H1 (cell line): ENCODE data around the gene KHDRBS1. TPM values are rescaled to one million over a fixed set of nuclear protein-coding genes. Genes with fewer than 3 reads are reported as not detected.

Experiments used
- CTCF ChIA-PET: fragments of 300-600 bp; sonication (Branson Sonifier 250); formaldehyde crosslinking; loops from one replicate; lab custom pipeline; 2021; ENCODE audit not compliant: partially characterized antibody; lab: Charles Lee
- POLR2A ChIA-PET: fragments of 300-600 bp; sonication (Branson Sonifier 250); formaldehyde crosslinking; loops from one replicate; lab custom pipeline; 2021; ENCODE audit warnings: inconsistent platforms; ENCODE audit not compliant: partially characterized antibody; lab: Charles Lee
- DNase-seq, 2 experiments: peaks; one replicate each; pipeline versions ENCODE4 v3.0.0 to v3.0.0-alpha.2; 2010 to 2022; ENCODE audit warnings: low spot score in 2 of 2, low read depth in 1 of 2, mixed read lengths in 1 of 2
- FAIRE-seq: peaks from 2 replicates; lab custom pipeline; 2011; peaks lifted over from hg19 to GRCh38; lab: Jason Lieb, UNC
- H2AFZ ChIP-seq: 2 replicates; pipeline ENCODE4 v1.8.1; 2012; ENCODE audit warnings: low read length, inconsistent platforms
- H2AK5ac ChIP-seq: 2 replicates; pipeline ENCODE4 v1.6.1; 2013; ENCODE audit warnings: low read depth, low read length
- H2BK120ac ChIP-seq: replicated peaks from 2 replicates; pipeline ENCODE3; 2013; ENCODE audit warnings: low read depth, low read length, inconsistent platforms
- H2BK12ac ChIP-seq: 2 replicates; pipeline ENCODE4 v1.6.1; 2013; ENCODE audit warnings: low read depth, low read length
- H2BK15ac ChIP-seq: 2 replicates; pipeline ENCODE4 v1.6.1; 2013; ENCODE audit warnings: low read length
- H2BK20ac ChIP-seq: 2 replicates; pipeline ENCODE4 v1.6.1; 2013; ENCODE audit warnings: low read length
- H2BK5ac ChIP-seq: 2 replicates; pipeline ENCODE4 v1.6.1; 2013; ENCODE audit warnings: low read depth, low read length
- H3K14ac ChIP-seq: 2 replicates; pipeline ENCODE4 v1.6.1; 2013; ENCODE audit warnings: inconsistent platforms; ENCODE audit not compliant: insufficient read length
- H3K18ac ChIP-seq: 2 replicates; pipeline ENCODE4 v1.6.1; 2013; ENCODE audit warnings: low read length; ENCODE audit errors: extremely low read depth
- H3K23ac ChIP-seq: 2 replicates; pipeline ENCODE4 v1.6.1; 2013; ENCODE audit warnings: inconsistent platforms; ENCODE audit not compliant: insufficient read length
- H3K23me2 ChIP-seq: 2 replicates; pipeline ENCODE4 v1.6.1; 2013; ENCODE audit warnings: low read depth, low read length
- H3K27ac ChIP-seq: 2 replicates; pipeline ENCODE4 v1.6.1; 2011; ENCODE audit warnings: low read depth, low read length, inconsistent platforms
- H3K27me3 ChIP-seq, 4 experiments: replicated peaks in 1 of 4; 1 replicate in 1 of 4; 2 replicates in 3 of 4; pipeline versions ENCODE4 v1.6.1 to v1.8.1; 2011 to 2013; ENCODE audit warnings: low read length in 3 of 4, mild to moderate bottlenecking in 3 of 4, inconsistent platforms in 2 of 4, mixed read lengths in 2 of 4, moderate library complexity in 1 of 4; ENCODE audit not compliant: control insufficient read depth in 3 of 4, insufficient read depth in 3 of 4; ENCODE audit errors: extremely low read depth in 1 of 4
- H3K36me3 ChIP-seq, 4 experiments: 2 replicates each; pipeline versions ENCODE4 v1.6.1 to v1.8.1; 2011 to 2013; ENCODE audit warnings: mild to moderate bottlenecking in 4 of 4, low read length in 3 of 4, moderate library complexity in 2 of 4, control low read depth in 1 of 4, inconsistent platforms in 1 of 4; ENCODE audit not compliant: insufficient read depth in 4 of 4, control insufficient read depth in 2 of 4
- H3K4ac ChIP-seq: replicated peaks from 2 replicates; pipeline ENCODE3; 2013; ENCODE audit warnings: low read length, low read depth, mixed read lengths, inconsistent platforms; ENCODE audit not compliant: insufficient read length
- H3K4me1 ChIP-seq, 4 experiments: replicated peaks in 1 of 4; 1 replicate in 1 of 4; 2 replicates in 3 of 4; pipeline versions ENCODE4 v1.6.1 to v1.8.1; 2011 to 2013; ENCODE audit warnings: low read length in 3 of 4, inconsistent platforms in 2 of 4, mixed read lengths in 1 of 4; ENCODE audit not compliant: insufficient read depth in 4 of 4, control insufficient read depth in 3 of 4
- H3K4me2 ChIP-seq, 2 experiments: 2 replicates each; pipeline versions ENCODE4 v1.6.1 to v1.8.1; 2011 to 2013; ENCODE audit warnings: low read depth in 2 of 2, low read length in 2 of 2, control low read depth in 1 of 2, inconsistent platforms in 1 of 2, mild to moderate bottlenecking in 1 of 2; ENCODE audit not compliant: insufficient read depth in 1 of 2
- H3K4me3 ChIP-seq, 4 experiments: fragments of 200-600, 300-600 bp in 1 of 4; sonication (generic), shearing (Covaris generic), sonication (Bioruptor Twin) in 1 of 4; 2 replicates each; pipeline versions ENCODE4 v1.5.1 to v1.8.1; 2011 to 2016; ENCODE audit warnings: low read length in 4 of 4, low read depth in 3 of 4, control low read depth in 2 of 4, inconsistent platforms in 2 of 4, mild to moderate bottlenecking in 2 of 4, mixed read lengths in 1 of 4, moderate library complexity in 1 of 4; ENCODE audit not compliant: insufficient read depth in 2 of 4; ENCODE audit errors: extremely low read depth in 1 of 4
- H3K56ac ChIP-seq: replicated peaks from 2 replicates; pipeline ENCODE3; 2013; ENCODE audit warnings: low read depth, mild to moderate bottlenecking, mixed read lengths, low read length, inconsistent platforms; ENCODE audit not compliant: insufficient read length
- H3K79me1 ChIP-seq: 2 replicates; pipeline ENCODE4 v1.6.1; 2013; ENCODE audit warnings: low read depth, low read length, control low read depth
- H3K79me2 ChIP-seq, 2 experiments: 2 replicates each; pipeline versions ENCODE4 v1.6.1 to v1.8.1; 2012 to 2013; ENCODE audit warnings: low read length in 2 of 2, mild to moderate bottlenecking in 2 of 2, inconsistent platforms in 1 of 2; ENCODE audit not compliant: insufficient read depth in 2 of 2, control insufficient read depth in 1 of 2
- H3K9ac ChIP-seq, 4 experiments: replicated peaks in 1 of 4; 1 replicate in 1 of 4; 2 replicates in 3 of 4; pipeline versions ENCODE4 v1.6.1 to v1.8.1; 2011 to 2013; ENCODE audit warnings: low read depth in 3 of 4, low read length in 3 of 4, control low read depth in 2 of 4, mild to moderate bottlenecking in 2 of 4, moderate library complexity in 2 of 4, inconsistent platforms in 1 of 4; ENCODE audit errors: extremely low read depth in 1 of 4
- H3K9me3 ChIP-seq, 2 experiments: 2 replicates each; pipeline versions ENCODE4 v1.6.1 to v1.8.1; 2012 to 2013; ENCODE audit warnings: mild to moderate bottlenecking in 2 of 2, moderate library complexity in 2 of 2, control low read depth in 1 of 2, inconsistent platforms in 1 of 2, low read depth in 1 of 2, low read length in 1 of 2, mixed read lengths in 1 of 2; ENCODE audit not compliant: insufficient read depth in 2 of 2
- H4K20me1 ChIP-seq, 2 experiments: replicated peaks in 1 of 2; 2 replicates each; pipeline versions ENCODE3 to v1.8.1; 2011 to 2013; ENCODE audit warnings: inconsistent platforms in 2 of 2, low read length in 2 of 2, mild to moderate bottlenecking in 1 of 2; ENCODE audit not compliant: insufficient read depth in 2 of 2, control insufficient read depth in 1 of 2
- H4K5ac ChIP-seq: 2 replicates; pipeline ENCODE4 v1.6.1; 2013; ENCODE audit warnings: low read length, low read depth, mixed read lengths, inconsistent platforms; ENCODE audit not compliant: insufficient read length
- H4K8ac ChIP-seq: 2 replicates; pipeline ENCODE4 v1.8.0; 2013; ENCODE audit warnings: mild to moderate bottlenecking, moderate library complexity, low read length, inconsistent platforms; ENCODE audit not compliant: insufficient read depth; ENCODE audit errors: extremely low read depth
- H4K91ac ChIP-seq: replicated peaks from 2 replicates; pipeline ENCODE3; 2013; ENCODE audit warnings: low read length, mixed read lengths, inconsistent platforms; ENCODE audit not compliant: insufficient read length
- FOSL1 ChIP-seq: IDR thresholded peaks from 2 replicates; pipeline ENCODE4 v1.6.1; 2011; ENCODE audit warnings: mild to moderate bottlenecking, low read depth, low read length, moderate library complexity; ENCODE audit not compliant: insufficient read depth
- JUN ChIP-seq: IDR thresholded peaks from 2 replicates; pipeline ENCODE4 v1.6.1; 2011; ENCODE audit warnings: low read depth, mild to moderate bottlenecking, improper control_type of control experiment, low read length
- NRF1 ChIP-seq: IDR thresholded peaks from 2 replicates; pipeline ENCODE4 v1.6.1; 2011; ENCODE audit warnings: mild to moderate bottlenecking, low read depth, low read length, improper control_type of control experiment
- SIX5 ChIP-seq: IDR thresholded peaks from 2 replicates; pipeline ENCODE4 v1.6.1; 2011; ENCODE audit warnings: mild to moderate bottlenecking, low read depth, low read length
- SP2 ChIP-seq: IDR thresholded peaks from 2 replicates; pipeline ENCODE4 v1.6.1; 2012; ENCODE audit warnings: mild to moderate bottlenecking, low read length, inconsistent platforms
- TCF12 ChIP-seq: IDR thresholded peaks from 2 replicates; pipeline ENCODE4 v1.6.1; 2011; ENCODE audit warnings: low read depth, mild to moderate bottlenecking, low read length
- USF2 ChIP-seq: IDR thresholded peaks from 2 replicates; pipeline ENCODE4 v1.6.1; 2011; ENCODE audit warnings: low read length, improper control_type of control experiment
- WGBS, 2 experiments: shearing (Covaris generic) in 1 of 2; methylation state at CpG; one replicate each; pipeline versions ENCODE4 v1.1.6 to v1.1.7; 2013 to 2015; ENCODE audit warnings: low lambda C conversion rate in 2 of 2, mixed read lengths in 2 of 2, inconsistent platforms in 1 of 2, low coverage in 1 of 2, missing lambda C conversion rate in 1 of 2; ENCODE audit not compliant: insufficient replicate concordance in 2 of 2, insufficient coverage in 1 of 2, insufficient read length in 1 of 2; ENCODE audit errors: extremely low coverage in 1 of 2, missing lambda C conversion rate in 1 of 2; 5-methylcytosine and 5-hydroxymethylcytosine counted together
- polyA plus RNA-seq, 7 experiments: library from polyadenylated mRNA; depleted of rRNA in 3 of 7; stranded (reverse) in 5 of 7; unstranded in 2 of 7; fragments of >200 nt in 5 of 7; fragments of 200-250 nt in 2 of 7; gene quantifications; 1 replicate in 5 of 7; 2 replicates in 1 of 7; 4 replicates in 1 of 7; pipeline versions ENCODE4 v1.2.1 to v1.2.3, GENCODE V29; 2011 to 2013; ENCODE audit warnings: missing spikeins in 2 of 7, mixed read lengths in 2 of 7
- total RNA-seq: library from RNA; stranded (reverse); fragmentation: NEBNext Ultra II Directional; extraction: Animal tissue kit (Norgen Biotek cat#: 25700); gene quantifications from 2 replicates; pipeline ENCODE4 v1.2.1, GENCODE V29; 2021

The KHDRBS1 gene
- total and polyA plus RNA-seq, 2 of the 8 experiments (the other 6 are each of a cell fraction or from before 2014, with no cell fraction given): 53.8 to 284 TPM

GRCh38 chr1:32023351-32023750 lies 9.7 kb downstream of the KHDRBS1 start:
- Histone ChIP-seq H3K27me3 (no peaks in the 10 kb centered on the region), H3K4me1 (no peaks in the 10 kb centered on the region; a peak in 1 of 7 replicates), H3K9me3 (no peaks in the 10 kb centered on the region), H3K23ac (no peak overlapping the region), H3K27ac (no peak overlapping the region), H3K23me2 (no peaks in the 10 kb centered on the region), H4K20me1 (peaks cover 18 to 32% of the 10 kb centered on the region in 2 experiments), H3K79me2 (peaks cover 57 to 99% of the 10 kb centered on the region in 2 experiments), H3K36me3 (peaks cover 3 to 19% (median 6%) of the 10 kb centered on the region in 4 experiments; a peak in 4 of 8 replicates), H2BK15ac (no peak overlapping the region), H2BK5ac (no peak overlapping the region), H3K4me3 (no peak overlapping the region), H4K5ac (no peak overlapping the region), H4K8ac (no peak overlapping the region), H2AK5ac (no peak overlapping the region), H2BK12ac (no peak overlapping the region), H2AFZ (no peak overlapping the region), H2BK120ac (no peak overlapping the region), H3K18ac (no peak overlapping the region), H3K4ac (no peak overlapping the region), H3K79me1 (peaks cover 5% of the 10 kb centered on the region), H3K14ac (no peak overlapping the region), H3K4me2 (no peak overlapping the region), H4K91ac (no peak overlapping the region), H3K56ac (no peak overlapping the region), H3K9ac (no peak overlapping the region), H2BK20ac (no peak overlapping the region)
- FAIRE-seq (no peak), DNase-seq (no peak)
- ChIA-PET POLR2A (interaction anchor here (0.5 to 5.5 kb wide), 6 partner anchors 9 to 68 kb away, joined by 3 to 49 read pairs (median 4); partner anchors contain the start of gene KHDRBS1), CTCF (interaction anchor here (0.6 to 1.6 kb wide), 5 partner anchors 10 to 193 kb away, joined by 3 to 6 read pairs (median 3); no protein-coding TSS in a partner anchor)
- WGBS, 2 experiments: 86% methylated on average over 3 of the region's 3 CpGs; no CpG with 5 or more reads in 1 of the 2 experiments
- TF ChIP-seq SIX5 (no peak), NRF1 (no peak), SP2 (no peak), JUN (no peak), TCF12 (no peak), FOSL1 (no peak), USF2 (no peak)
